NCI-H748 (cell line): ENCODE measurements around the gene KCNMB2.

Source experiments
- DNase-seq: peaks from one replicate; lab custom pipeline; 2025; ENCODE audit not compliant: unreplicated experiment; lab: John Stamatoyannopoulos, UW

Gene KCNMB2

DNA sequence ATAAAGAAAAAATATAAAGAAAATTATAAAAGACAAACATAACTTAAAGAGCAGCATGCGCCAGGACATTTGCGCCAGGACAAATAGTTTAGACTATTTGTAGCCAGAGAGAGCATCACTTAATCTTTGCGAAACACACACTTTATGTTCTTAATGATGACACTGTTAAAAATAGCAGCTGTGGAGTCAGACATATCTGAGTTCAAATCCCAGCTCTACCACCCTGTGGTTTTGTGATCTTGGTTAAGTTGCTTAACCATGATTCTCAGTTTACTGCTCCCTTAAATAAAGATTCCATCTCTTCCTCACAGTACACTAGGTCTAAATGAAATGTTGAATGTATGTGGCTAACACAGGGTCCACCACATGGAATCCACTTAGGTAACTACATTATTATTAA, 31.4 kb downstream of the KCNMB2 start:
- DNase-seq: no peak

DNA sequence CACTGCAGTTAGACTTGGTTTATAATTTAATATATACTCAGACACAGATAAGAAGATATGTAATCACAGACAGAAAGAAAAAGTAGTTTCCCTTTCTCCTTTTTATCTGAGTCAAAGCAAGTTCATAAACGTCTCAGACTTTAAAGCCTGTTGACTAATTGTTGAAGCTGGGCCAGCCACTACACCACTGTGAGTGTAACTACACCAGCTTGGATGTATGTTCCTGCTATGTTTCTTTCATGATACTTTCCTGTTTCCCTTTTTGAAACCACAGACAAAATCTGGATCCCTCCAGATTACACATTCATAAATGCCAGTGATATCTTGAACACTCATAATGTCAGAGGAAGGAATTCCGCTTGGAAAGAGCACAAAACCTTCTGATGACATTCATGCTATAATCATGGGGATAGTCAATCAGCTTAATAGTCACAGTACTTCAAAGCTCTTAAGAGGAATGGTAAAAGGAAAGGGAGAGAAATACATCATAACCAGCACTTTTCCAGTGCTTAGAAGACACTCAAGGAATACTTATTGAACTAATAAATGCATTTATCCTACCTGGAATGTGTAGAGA, 32.0 kb downstream of the KCNMB2 start:
- no peak for DNase-seq

DNA sequence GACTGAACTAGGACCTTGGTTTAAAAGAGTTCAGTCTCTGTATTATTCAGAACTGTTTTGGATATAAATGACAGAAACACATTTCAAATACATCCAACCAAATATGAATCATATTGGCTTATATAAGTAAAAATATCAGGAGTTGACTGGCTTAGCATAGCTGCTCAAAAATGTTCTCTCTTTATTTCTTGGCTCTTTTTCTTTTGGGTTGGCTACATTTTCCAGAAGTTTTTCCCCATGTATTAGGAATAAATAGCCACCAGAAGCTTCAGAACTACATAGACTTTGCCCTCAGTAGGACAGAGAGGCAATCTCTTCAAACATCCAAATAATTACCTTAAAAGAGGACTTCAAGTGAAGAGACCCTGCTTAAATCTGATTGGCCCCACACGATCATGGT, 32.7 kb downstream of the KCNMB2 start:
- no peak for DNase-seq

DNA sequence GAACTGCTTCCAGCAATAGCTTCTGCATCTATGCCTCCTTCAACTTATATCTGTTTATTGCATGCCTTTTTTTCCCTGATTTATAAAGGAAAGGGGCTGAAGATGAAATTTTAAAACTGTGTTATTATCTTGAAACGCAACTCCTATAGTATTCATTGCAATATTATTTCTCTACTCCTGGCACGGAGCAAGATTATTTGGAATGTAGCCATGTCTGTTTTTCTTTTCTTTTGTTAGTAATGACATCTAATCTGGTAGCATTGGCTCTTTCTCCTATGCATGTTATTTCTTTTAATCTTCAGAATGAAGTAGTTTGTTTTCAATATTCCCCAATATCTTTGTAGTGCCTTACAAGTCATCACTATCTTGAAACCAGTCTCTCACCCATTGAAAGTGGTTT, 33.6 kb downstream of the KCNMB2 start:
- DNase-seq: no peak

DNA sequence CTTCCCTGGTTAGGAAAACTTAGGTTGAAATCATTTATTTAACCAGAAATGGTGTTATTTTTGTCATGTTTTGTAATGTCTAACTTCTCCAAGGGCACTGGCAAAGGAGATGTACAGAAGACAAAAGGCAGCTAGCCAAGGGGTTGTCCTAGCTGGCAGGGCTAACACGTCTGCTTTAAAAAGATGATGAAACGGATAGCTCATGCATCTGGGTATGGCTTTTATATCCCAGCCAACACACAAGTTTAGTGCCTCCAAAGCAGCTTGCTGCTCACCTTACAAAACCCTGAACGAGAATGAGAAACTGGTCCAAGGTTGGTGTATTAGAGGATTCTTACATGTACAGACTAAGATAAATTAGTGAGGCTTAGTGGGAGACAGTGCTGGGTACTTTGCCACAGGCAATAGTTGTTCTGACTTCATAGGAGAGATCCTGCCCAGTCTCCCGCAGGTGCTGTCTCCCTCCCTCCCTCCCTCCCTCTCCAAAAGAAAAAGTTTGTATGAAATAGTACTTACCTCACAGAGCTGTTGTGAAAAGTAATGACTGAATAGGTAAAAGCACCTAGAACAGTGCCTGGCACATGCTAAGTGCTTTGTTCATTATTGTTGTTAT, 47.8 kb downstream of the KCNMB2 start:
- peak; percentile 68 for DNase-seq

DNA sequence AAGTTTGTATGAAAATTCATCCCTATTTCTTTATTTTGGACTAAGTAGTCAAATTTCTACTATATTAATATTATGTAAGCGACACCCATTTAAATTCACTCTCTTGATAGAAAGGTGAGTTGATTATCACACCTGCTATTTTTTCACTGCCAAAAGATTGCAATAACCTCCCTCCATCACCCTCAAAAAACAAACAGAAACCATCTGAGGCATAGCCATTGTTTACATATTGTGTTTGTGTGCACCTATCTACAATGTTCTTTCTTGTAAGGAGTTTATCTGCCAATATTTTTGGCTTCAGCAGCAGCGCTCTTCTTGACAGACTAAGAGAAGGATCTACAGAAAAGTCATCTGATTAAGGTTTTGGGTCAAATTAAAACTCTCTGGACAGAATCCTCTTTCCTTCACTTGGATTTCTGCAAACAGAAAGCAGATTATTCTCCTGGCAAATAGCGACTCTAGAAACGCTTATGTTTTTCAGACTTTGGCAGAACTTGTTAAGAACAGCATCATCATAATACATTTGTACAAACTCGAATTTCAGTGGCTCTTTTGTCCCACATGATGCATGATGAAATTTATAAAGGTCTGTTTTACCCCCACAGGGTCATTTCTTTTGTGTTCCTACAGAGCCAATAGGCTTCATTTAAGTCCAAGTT, 48.6 kb downstream of the KCNMB2 start:
- peak; percentile 59 for DNase-seq

DNA sequence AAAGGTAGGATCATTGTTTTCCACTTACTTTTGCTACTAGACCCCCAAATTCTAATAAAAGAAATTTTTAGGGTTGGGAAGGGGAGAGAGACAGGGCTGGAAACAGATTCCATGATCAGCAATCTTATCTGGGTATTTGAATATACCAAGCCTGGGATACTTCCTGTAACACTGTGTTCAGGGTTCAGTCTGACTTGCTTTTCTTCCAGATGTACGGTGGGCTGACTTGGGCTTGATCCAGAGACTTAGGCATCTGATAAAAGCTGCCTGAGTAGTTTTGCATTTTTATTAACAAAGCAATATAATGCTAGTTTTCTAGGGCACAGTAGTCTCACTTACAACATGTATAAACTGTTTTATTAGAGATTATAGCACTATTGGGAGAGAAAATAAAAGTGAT, 49.2 kb downstream of the KCNMB2 start:
- peak; percentile 48 for DNase-seq

DNA sequence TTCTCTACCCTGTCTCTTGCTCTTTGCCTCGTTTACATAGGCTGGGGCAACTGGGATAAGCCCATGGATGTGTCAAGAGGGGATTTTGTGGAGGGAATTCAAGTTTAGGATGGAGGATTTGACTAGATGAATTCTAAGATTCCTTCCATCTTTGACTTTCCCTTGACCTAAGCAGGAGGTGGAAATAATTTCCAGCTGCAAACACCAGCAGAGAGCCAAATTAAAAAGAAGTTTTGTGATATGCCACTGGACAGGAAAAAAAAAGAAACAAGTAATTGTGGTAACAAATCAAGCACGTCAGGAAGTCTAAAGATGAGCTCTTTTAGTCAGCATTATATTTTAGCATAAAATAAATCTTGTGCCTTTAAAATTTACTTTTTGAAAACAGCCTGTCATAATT, 49.8 kb downstream of the KCNMB2 start:
- no peak for DNase-seq

DNA sequence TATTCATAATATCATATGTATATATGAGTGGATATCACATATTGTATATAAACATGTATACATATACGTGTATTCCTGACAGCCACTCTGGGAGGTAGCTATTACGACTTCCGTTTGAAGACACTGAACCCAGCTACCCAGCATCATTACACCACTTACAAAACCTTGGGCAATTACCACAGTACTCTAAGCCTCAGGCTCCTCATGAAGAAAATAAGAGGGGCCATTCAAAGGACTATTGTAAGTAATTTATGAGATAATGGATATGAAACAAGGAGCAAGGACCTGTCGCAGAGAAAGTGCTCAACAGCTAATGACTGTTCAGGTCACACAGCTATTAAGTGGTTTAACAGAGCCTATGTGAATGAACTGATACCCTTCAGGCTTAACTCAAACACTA, 52.4 kb downstream of the KCNMB2 start:
- peak; percentile 80 for DNase-seq

DNA sequence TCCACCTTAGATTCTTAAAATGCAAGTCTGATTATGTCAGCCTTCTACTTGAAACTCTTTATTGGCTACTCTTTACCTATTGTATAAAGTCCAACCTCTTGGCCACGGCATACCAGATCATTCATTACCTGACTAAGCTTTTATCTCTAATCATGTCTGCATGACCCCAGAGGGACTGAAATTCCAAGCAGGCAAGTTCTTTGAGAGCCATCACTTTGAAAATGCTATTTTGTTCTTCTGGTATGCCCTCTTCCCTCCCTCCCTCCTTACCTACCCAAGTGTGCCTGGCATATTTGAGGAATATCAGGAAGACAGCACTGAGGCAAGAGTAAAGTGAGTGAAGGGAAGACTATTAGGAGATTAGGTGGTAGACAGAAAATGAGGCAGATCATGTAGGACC, 57.5 kb downstream of the KCNMB2 start:
- DNase-seq: no peak

DNA sequence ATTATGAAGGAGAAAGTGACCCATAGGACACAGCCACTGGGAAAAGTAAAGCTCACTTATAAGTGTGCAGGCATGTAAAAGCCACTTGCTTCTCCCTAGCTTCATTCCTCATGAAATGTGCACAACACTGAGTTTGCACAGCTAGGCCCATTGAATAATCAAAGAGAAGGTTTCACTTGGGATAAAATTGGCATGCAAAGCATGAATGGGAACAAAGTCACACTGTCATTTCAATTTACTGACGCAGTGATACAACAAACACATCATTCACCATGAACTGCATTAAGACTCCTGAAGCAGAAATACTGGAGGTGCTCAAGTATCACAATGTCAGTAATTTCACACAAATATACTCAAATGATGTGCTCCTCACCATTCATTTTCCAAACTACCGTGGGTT, 61.1 kb downstream of the KCNMB2 start:
- DNase-seq: no peak

DNA sequence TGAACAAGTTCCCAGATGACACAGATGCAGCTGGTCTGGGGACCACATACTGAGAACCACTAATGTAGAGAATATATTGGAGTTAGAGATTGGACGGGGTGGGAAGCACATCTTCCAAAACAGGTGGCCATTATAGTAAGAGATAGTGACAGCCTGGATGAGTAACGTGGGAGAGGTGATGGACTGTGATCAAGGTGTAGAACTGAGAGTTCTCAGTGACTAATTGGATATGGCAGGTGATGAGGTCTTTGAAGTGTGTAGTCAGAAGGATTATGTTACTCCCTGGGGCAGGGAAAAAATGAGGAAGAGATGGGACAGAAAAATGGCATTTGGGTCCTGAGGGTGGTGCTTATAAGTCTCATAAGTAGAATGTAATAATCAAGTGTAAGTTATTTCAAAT, 66.6 kb downstream of the KCNMB2 start:
- peak; percentile 81 for DNase-seq

DNA sequence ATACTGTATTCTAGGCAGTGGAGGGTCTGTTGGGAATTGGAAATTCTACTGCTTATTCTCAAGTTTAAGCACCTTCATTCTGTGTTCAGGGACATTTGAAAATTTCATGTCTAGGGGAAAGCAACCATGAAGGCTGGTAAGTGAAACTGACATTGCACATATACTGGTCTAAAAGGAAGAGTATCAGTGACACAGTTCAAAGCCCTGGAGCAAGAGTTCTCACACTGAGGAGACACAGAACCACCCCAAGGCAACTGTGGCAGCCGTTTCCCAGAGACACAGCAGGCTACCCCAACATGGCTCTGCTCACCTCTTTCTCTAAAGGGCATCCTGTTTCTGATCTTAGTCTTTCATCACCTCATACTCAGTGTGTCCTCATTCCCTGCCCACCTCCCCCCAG, 67.5 kb downstream of the KCNMB2 start:
- DNase-seq: no peak

DNA sequence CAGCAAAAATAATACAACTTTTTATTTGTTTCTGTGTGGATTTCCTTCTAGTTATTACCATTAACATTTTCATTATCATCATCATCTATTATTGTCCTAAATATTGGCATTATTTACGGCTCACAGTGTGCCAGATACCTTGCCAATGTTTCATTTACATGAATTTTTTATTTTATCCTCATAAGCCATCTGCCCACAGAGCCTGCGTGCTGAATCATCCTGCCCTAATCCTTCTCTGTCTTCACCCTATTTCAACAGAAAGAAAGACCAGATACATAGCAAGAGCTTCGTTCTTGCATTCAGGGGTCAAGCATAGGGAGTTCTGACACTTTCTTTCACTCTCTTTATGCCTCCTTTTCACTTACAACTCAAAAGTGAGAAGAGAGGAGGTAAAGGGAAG, 82.0 kb downstream of the KCNMB2 start:
- no peak for DNase-seq

DNA sequence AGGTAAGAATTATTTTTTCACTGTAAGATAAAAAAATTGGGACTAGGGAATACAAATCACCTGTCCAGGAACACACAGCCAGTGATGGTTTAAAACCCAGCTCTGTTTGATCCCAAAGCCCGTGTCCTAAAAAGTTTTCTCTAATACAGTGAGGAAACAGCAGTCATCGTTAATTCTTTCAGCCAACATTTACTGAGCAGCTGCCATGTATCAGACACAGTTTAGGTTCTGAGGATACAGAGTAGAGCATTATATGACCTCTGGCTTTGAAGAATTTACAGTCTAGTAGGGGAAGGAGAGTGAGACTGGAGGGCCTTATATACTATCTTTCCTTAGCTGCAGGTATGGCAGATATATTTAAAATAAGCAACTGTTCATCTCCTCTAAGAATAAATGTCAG, 82.7 kb downstream of the KCNMB2 start:
- no peak for DNase-seq

DNA sequence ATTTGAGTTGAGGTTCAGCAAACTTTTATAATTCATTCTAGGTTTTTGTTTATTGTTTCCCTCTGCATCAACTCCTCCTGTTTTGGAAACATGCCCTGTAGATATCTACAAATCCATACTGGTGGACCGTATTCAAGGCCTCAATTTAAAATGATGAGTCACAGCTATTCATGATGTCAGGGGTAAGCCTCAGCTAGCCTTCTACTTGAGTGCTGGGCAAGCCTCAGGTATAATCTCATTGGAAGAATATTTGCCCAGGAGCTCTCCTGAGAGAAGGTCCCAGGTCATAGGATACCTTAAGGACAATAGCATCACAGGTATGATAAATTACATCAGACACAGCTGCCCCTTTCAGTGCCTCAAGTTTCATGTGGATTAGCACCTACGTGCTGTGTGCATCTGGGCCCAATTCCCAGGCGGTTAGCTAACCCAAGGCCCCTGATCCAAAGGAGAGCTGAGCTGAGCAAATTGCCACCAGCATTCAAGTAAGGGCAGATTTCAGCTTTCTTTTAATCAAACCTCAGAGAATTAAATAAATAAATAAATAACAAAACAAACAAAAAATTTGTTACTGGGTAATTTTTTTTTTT, 87.5 kb downstream of the KCNMB2 start:
- no peak for DNase-seq

DNA sequence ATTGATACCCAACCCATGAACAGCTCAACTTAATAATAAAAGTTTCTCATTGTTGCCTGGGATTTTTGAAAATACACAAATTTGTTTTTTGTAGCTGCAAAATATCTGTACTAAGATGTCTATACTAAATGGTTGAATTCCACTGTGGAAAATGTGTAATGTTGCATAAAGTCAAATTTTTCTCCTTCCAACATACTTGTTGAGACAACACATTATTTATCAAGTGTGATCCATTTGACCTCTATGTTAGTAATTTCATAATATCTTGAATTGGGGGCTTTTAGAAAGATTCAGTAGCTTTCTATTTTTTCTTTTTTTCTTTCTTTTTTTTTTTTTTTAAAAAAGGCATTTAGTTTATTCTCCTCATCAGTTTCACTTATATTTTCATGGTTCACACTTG, 88.0 kb downstream of the KCNMB2 start:
- DNase-seq: no peak

DNA sequence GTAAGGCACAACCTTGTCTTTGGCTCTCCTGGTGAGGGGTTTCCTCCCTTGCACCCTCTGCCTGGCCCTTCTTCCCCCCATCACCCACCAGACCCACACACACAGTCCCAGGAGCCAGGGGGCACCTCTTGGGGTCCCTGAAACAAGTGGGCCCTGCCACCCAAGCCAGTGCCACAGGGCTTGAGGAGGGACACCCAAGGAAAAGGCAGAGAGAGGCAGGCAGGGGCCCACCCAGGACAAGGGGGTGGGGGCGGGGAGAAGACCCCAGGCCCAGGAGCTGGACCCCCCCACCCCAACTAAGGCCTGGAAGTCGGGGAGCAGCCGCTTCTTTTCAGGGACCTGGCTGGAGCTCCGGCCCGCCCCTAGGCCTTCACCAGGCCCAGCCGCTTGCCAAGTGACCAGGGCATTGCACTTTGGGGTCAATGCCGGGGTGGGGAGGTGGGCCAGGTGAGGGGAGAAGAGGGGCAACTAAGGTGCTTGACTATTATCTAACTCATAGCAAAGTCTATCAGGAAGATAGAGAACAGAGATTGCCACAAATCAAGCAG, 88.9 kb downstream of the KCNMB2 start:
- no peak for DNase-seq

DNA sequence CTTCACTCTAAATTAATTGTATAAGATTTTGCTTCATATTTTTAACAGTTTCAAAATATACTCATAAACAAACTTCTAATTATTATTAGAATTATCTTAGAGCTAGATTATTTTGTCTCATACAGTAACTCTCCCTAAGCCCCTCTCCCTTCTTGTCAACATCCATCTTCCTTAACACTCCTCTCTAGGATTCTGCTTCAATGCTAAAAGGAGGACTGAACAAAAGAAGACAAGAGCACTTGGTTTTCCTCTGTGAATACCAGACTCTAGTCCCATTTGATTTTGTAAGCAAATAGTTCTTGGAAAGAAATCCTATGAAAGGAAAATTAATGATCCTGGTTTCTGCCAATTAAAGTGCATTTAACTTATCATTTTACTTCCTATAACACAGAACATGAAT, 91.8 kb downstream of the KCNMB2 start:
- DNase-seq: no peak

DNA sequence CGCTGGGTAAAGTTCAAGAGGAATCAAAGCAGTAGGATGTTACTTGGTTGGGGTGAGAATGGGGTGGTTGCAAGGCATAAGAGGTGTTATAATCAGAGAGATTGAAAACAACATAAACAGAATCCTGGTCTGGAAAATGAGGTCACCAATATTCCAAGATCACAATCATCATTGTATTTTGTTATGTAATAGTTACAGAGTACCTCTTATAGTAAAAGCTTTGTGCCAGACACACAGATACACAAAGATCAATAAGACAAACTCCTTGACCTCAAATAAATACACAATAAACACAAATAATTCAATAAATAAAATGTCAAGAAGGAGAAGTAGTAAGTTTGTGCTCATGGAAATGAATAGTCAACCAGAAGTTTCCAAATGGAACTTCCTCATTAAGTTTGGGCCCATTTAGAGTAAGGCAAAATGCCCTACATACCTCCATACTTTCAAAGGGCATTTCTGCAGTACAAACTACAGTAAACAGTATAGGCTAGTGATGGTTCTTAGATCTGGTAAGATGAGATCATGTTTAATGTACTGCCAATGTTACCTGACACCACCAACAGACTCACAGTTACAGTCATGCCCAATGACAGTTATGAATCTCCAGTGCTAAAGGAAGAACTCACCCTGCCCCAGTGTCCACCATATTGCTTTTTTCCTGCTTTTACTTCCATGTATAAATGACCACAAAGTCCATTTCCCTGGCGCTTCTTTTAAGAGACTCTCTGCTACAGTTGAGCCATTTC, 93.4 kb downstream of the KCNMB2 start:
- peak; percentile 23 for DNase-seq

DNA sequence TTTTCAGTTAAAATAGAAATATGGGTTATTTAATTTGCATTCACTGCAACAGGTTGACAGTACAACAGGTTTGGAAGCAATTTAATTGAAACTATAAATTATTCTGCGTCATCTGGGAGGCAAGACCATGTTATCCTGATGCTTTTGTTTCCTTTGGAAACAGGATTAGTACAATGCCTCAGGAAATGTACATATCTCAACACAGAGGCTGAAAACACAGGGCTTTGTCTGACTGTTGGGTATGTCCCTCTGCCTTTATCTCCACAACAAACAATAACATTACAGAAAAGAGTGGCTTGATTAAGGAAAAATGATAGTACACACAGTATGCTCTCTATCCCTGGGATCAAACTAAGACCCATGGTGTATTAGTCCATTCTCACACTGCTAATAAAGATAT, 95.7 kb downstream of the KCNMB2 start:
- no peak for DNase-seq
